ENCODE data around the gene CEP128. TPM values are rescaled to one million over a fixed set of nuclear protein-coding genes. Genes with fewer than 3 reads are reported as not detected.

The CEP128 gene
- total and polyA plus RNA-seq, 7 donors, result 0.79 to 2.3 (median 1.8) TPM

GRCh38 chr14:80933686-80934085 lies 7.9 kb downstream of the CEP128 start:
- ATAC-seq, result no peak
- Histone ChIP-seq H3K27ac (no peak overlapping the region), H3K9me3 (no peaks in the 10 kb centered on the region), H3K4me1 (no peaks in the 10 kb centered on the region), H3K27me3 (ENCODE audit: insufficient read depth in 3 of 3, low read length in 2 of 3) (no peaks in the 10 kb centered on the region), H3K4me3 (no peak overlapping the region), H3K36me3 (ENCODE audit: insufficient read depth in 1 of 2, low read depth in 1 of 2) (no peaks in the 10 kb centered on the region)
- no peak for TF ChIP-seq CTCF (IDR thresholded peaks at IDR 0.05)
- no peak for DNase-seq
- intact Hi-C loops (cut with DNase I), result no loop called here
- WGBS, 3 donors, result 84 to 92% (median 85%) methylated on average over 4 of the region's 4 CpGs

- intact Hi-C loops (cut with DNase I), result no loop called here
These were observed 8.3 kb downstream of the CEP128 start for GRCh38 chr14:80933282-80933681.

GRCh38 chr14:80930836-80931389 lies 10.6 kb downstream of the CEP128 start:
- no peaks in the 10 kb centered on the region for H3K4me1 ChIP-seq
- no peak for DNase-seq
- 40 to 54% (median 48%) methylated on average over 8 of the region's 8 CpGs for WGBS, 3 donors
- TF ChIP-seq CTCF (IDR thresholded peaks at IDR 0.05), result no peak
- no peaks in the 10 kb centered on the region for H3K9me3 ChIP-seq
- no peaks in the 10 kb centered on the region for H3K36me3 ChIP-seq (ENCODE audit: insufficient read depth in 1 of 2, low read depth in 1 of 2)
- peak in 2 of 4 donors; percentile 34 to 35 for ATAC-seq
- H3K27ac ChIP-seq, result no peak overlapping the region
- H3K4me3 ChIP-seq, result no peak overlapping the region
- intact Hi-C loops (cut with DNase I), result no loop called here
- no peaks in the 10 kb centered on the region for H3K27me3 ChIP-seq (ENCODE audit: insufficient read depth in 3 of 3, low read length in 2 of 3)

More at GRCh38 chr14:80933282-80933681, 8.3 kb downstream of the CEP128 start:
- DNase-seq (no peak), ATAC-seq (no peak)
- Histone ChIP-seq H3K9me3 (no peaks in the 10 kb centered on the region), H3K27ac (no peak overlapping the region), H3K36me3 (ENCODE audit: insufficient read depth in 1 of 2, low read depth in 1 of 2) (no peaks in the 10 kb centered on the region), H3K4me3 (no peak overlapping the region), H3K4me1 (no peaks in the 10 kb centered on the region), H3K27me3 (ENCODE audit: insufficient read depth in 3 of 3, low read length in 2 of 3) (no peaks in the 10 kb centered on the region)
- TF ChIP-seq CTCF (IDR thresholded peaks at IDR 0.05), result no peak

- no peak overlapping the region for H3K4me3 ChIP-seq
- intact Hi-C loops (cut with DNase I), result no loop called here
- ATAC-seq (no peak), DNase-seq (no peak)
- no peaks in the 10 kb centered on the region for H3K9me3 ChIP-seq
- H3K4me1 ChIP-seq, result no peaks in the 10 kb centered on the region
- no peak overlapping the region for H3K27ac ChIP-seq
- TF ChIP-seq CTCF (IDR thresholded peaks at IDR 0.05), result no peak
- H3K27me3 ChIP-seq (ENCODE audit: insufficient read depth in 3 of 3, low read length in 2 of 3), result no peaks in the 10 kb centered on the region
- 98% methylated on average over 5 of the region's 5 CpGs for WGBS, 3 donors
- no peaks in the 10 kb centered on the region for H3K36me3 ChIP-seq (ENCODE audit: insufficient read depth in 1 of 2, low read depth in 1 of 2)
These were observed 11.4 kb downstream of the CEP128 start for GRCh38 chr14:80930095-80930494.

All from psoas muscle (tissue), 8 donors.